Glomerular endothelial cell (primary cell): ENCODE data around the gene CALR. TPM values are rescaled to one million over a fixed set of nuclear protein-coding genes. Genes with fewer than 3 reads are reported as not detected.
"Not testable (repeated sequence)": the region's sequence is repeated elsewhere in the genome, so short reads cannot be mapped to it uniquely, and the experiment has no call there.

Experiments
- DNase-seq: peaks from one replicate; pipeline ENCODE4 v3.0.0-alpha.2; 2011; ENCODE audit warnings: low read depth, low spot score; ENCODE audit errors: extremely low read depth
- total RNA-seq: library from RNA; depleted of rRNA; stranded (reverse); fragments of >200 nt; gene quantifications from 2 replicates; pipeline ENCODE4 v1.2.3, GENCODE V29; 2015

CALR gene
- total RNA-seq, 1 donor from 2014 or later: 1,355 TPM

GRCh38 chr19:12976109-12976508 is 37.7 kb downstream of the CALR start:
- not testable (repeated sequence) for DNase-seq

GRCh38 chr19:12979974-12980373 is 41.6 kb downstream of the CALR start:
- DNase-seq: no peak

- no peak for DNase-seq
These were observed 44.2 kb downstream of the CALR start for GRCh38 chr19:12982648-12983047.

- DNase-seq: no peak
These were observed 44.7 kb downstream of the CALR start for GRCh38 chr19:12983091-12983490.

- DNase-seq: no peak
These were observed 45.2 kb downstream of the CALR start for GRCh38 chr19:12983542-12984142.

GRCh38 chr19:12984143-12984627 is 45.8 kb downstream of the CALR start:
- DNase-seq: no peak

- DNase-seq: no peak
These were observed 46.3 kb downstream of the CALR start for GRCh38 chr19:12984683-12985048.

GRCh38 chr19:12985049-12985776 is 46.8 kb downstream of the CALR start:
- no peak for DNase-seq

- no peak for DNase-seq
These were observed 48.3 kb downstream of the CALR start for GRCh38 chr19:12986726-12987125.

GRCh38 chr19:12987190-12987589 is 48.8 kb downstream of the CALR start:
- no peak for DNase-seq

- DNase-seq: no peak
These were observed 49.4 kb downstream of the CALR start for GRCh38 chr19:12987781-12988180.

- no peak for DNase-seq
These were observed 52.0 kb downstream of the CALR start for GRCh38 chr19:12990431-12990830.

- DNase-seq: no peak
These were observed 52.4 kb downstream of the CALR start for GRCh38 chr19:12990853-12991252.

GRCh38 chr19:12991296-12991695 is 52.9 kb downstream of the CALR start:
- DNase-seq: no peak

- DNase-seq: no peak
These were observed 54.3 kb downstream of the CALR start for GRCh38 chr19:12992729-12993128.

- DNase-seq: no peak
These were observed 55.2 kb downstream of the CALR start for GRCh38 chr19:12993562-12993961.

Other genes with a start within 250 kb of the CALR start
- 8.0 and 12.1 TPM in 2 replicates for gene FBXW9, start 242.0 kb upstream of the CALR start, total RNA-seq
- 56.9 and 60.2 TPM in 2 replicates for gene TNPO2, start 214.7 kb upstream of the CALR start, total RNA-seq
- 380 and 408 TPM in 2 replicates for gene TRIR, start 203.9 kb upstream of the CALR start, total RNA-seq
- gene GET3, start 201.1 kb upstream of the CALR start, total RNA-seq: 65.0 and 88.7 TPM in 2 replicates
- not detected in 2 replicates for gene BEST2, start 186.8 kb upstream of the CALR start, total RNA-seq
- gene HOOK2, start 163.1 kb upstream of the CALR start, total RNA-seq: 24.9 and 33.1 TPM in 2 replicates
- 110 and 298 TPM in 2 replicates for gene JUNB, start 147.1 kb upstream of the CALR start, total RNA-seq
- gene PRDX2, start 136.8 kb upstream of the CALR start, total RNA-seq: 325 and 362 TPM in 2 replicates
- not detected in 2 replicates for gene THSD8, start 136.5 kb upstream of the CALR start, total RNA-seq
- 16.4 and 17.2 TPM in 2 replicates for gene RNASEH2A, start 132.0 kb upstream of the CALR start, total RNA-seq
- not detected in 2 replicates for gene RTBDN, start 104.0 kb upstream of the CALR start, total RNA-seq
- 0.64 and 3.2 TPM in 2 replicates for gene MAST1, start 100.1 kb upstream of the CALR start, total RNA-seq
- 40.1 and 56.4 TPM in 2 replicates for gene DNASE2, start 57.2 kb upstream of the CALR start, total RNA-seq
- not detected in 2 replicates for gene KLF1, start 51.4 kb upstream of the CALR start, total RNA-seq
- 17.7 and 35.7 TPM in 2 replicates for gene GCDH, start 47.4 kb upstream of the CALR start, total RNA-seq
- 0.64 TPM in 1 of 2 replicates, not detected in the other for gene SYCE2, start 19.3 kb upstream of the CALR start, total RNA-seq
- 74.0 TPM in 2 replicates for gene FARSA, start 4.9 kb upstream of the CALR start, total RNA-seq
- 86.7 and 105 TPM in 2 replicates for gene RAD23A, start 7.3 kb downstream of the CALR start, total RNA-seq
- gene GADD45GIP1, start 18.6 kb downstream of the CALR start, total RNA-seq: 58.2 and 64.6 TPM in 2 replicates
- 0.05 TPM in 1 of 2 replicates, not detected in the other for gene DAND5, start 31.0 kb downstream of the CALR start, total RNA-seq
- 4.9 and 5.0 TPM in 2 replicates for gene NFIX, start 56.9 kb downstream of the CALR start, total RNA-seq
- gene LYL1, start 164.2 kb downstream of the CALR start, total RNA-seq: 92.6 and 105 TPM in 2 replicates
- gene TRMT1, start 178.1 kb downstream of the CALR start, total RNA-seq: 39.8 and 40.0 TPM in 2 replicates
- gene NACC1, start 179.7 kb downstream of the CALR start, total RNA-seq: 75.0 and 99.9 TPM in 2 replicates
- gene STX10, start 211.8 kb downstream of the CALR start, total RNA-seq: 74.7 and 81.5 TPM in 2 replicates
- 87.8 and 135 TPM in 2 replicates for gene IER2, start 211.8 kb downstream of the CALR start, total RNA-seq